Caco-2 (cell line): ENCODE measurements around the gene ABAT. TPM values are rescaled to one million over a fixed set of nuclear protein-coding genes. Genes with fewer than 3 reads are reported as not detected.

Experiments
- BruUV-seq: library from RNA; stranded (reverse); fragments of 400-500 nt; replicated peaks from 2 replicates; lab custom pipeline; 2021; lab: Mats Ljungman, UMichigan
- CTCF ChIA-PET: fragments of 300-600 bp; sonication (Branson Sonifier 250); formaldehyde crosslinking; loops from one replicate; lab custom pipeline; 2022; ENCODE audit warnings: antibody characterized with exemption; lab: Charles Lee
- POLR2A ChIA-PET: fragments of 300-600 bp; sonication (Branson Sonifier 250); formaldehyde crosslinking; loops from one replicate; lab custom pipeline; 2022; ENCODE audit warnings: antibody characterized with exemption; lab: Charles Lee
- DNase-seq, 2 experiments: peaks; one replicate each; pipeline versions ENCODE4 v3.0.0 to v3.0.0-alpha.2; 2020 to 2022
- H3K27me3 ChIP-seq: replicated peaks from 2 replicates; pipeline ENCODE4 v1.6.0; 2011; ENCODE audit warnings: low read length; ENCODE audit not compliant: control insufficient read depth, insufficient read depth
- H3K36me3 ChIP-seq: 2 replicates; pipeline ENCODE4 v1.5.1; 2011; ENCODE audit warnings: low read length; ENCODE audit not compliant: control insufficient read depth, insufficient read depth
- H3K4me1 ChIP-seq: fragments of 250-450 bp; sonication (Bioruptor Pico); 2 replicates; pipeline ENCODE4 v1.5.1; 2020; ENCODE audit warnings: mild to moderate bottlenecking
- H3K4me3 ChIP-seq: 2 replicates; pipeline ENCODE4 v1.5.1; 2011; ENCODE audit warnings: low read depth, mild to moderate bottlenecking, control low read depth, low read length
- H3K9me3 ChIP-seq: fragments of 250-450 bp; sonication (Bioruptor Pico); 2 replicates; pipeline ENCODE4 v1.5.1; 2020; ENCODE audit warnings: mild to moderate bottlenecking, moderate library complexity
- H3K27ac Mint-ChIP-seq: one replicate; pipeline ENCODE4 v1.8.0; 2022; ENCODE audit warnings: mixed read lengths; ENCODE audit not compliant: unreplicated experiment
- H3K27me3 Mint-ChIP-seq: one replicate; pipeline ENCODE4 v1.8.0; 2022; ENCODE audit warnings: mixed read lengths; ENCODE audit not compliant: insufficient read depth, unreplicated experiment
- H3K36me3 Mint-ChIP-seq: one replicate; pipeline ENCODE4 v1.8.0; 2022; ENCODE audit warnings: mild to moderate bottlenecking, mixed read lengths; ENCODE audit not compliant: insufficient read depth, unreplicated experiment
- H3K4me1 Mint-ChIP-seq: one replicate; pipeline ENCODE4 v1.8.0; 2022; ENCODE audit warnings: low read depth, mixed read lengths; ENCODE audit not compliant: unreplicated experiment
- H3K4me3 Mint-ChIP-seq: one replicate; pipeline ENCODE4 v1.8.0; 2022; ENCODE audit warnings: mild to moderate bottlenecking, moderate library complexity, mixed read lengths; ENCODE audit not compliant: unreplicated experiment
- H3K9me3 Mint-ChIP-seq: one replicate; pipeline ENCODE4 v1.8.0; 2022; ENCODE audit warnings: mixed read lengths; ENCODE audit not compliant: unreplicated experiment
- CTCF ChIP-seq, 2 experiments: fragments of 200-600 bp in 1 of 2; IDR thresholded peaks; 1 replicate in 1 of 2; 2 replicates in 1 of 2; pipeline versions ENCODE4 v1.5.1 to v1.8.0; 2011 to 2022; ENCODE audit warnings: antibody characterized with exemption in 1 of 2, control low read depth in 1 of 2, inconsistent platforms in 1 of 2, low read depth in 1 of 2, low read length in 1 of 2, mild to moderate bottlenecking in 1 of 2, moderate library complexity in 1 of 2; ENCODE audit not compliant: insufficient read depth in 1 of 2, severe bottlenecking in 1 of 2, unreplicated experiment in 1 of 2
- intact Hi-C: fragments of 100-400 bp; cut with micrococcal nuclease; formaldehyde crosslinking; loops from one replicate; pipeline ENCODE4 v1.10.0; 2022; ENCODE audit not compliant: unreplicated experiment
- total RNA-seq: library from RNA; stranded (reverse); gene quantifications from 2 replicates; pipeline ENCODE4 v1.2.3, GENCODE V29; 2022

ABAT gene
- total RNA-seq, 1 experiment from 2014 or later, result 34.9 TPM

- Histone ChIP-seq H3K9me3 (no peaks in the 10 kb centered on the region), H3K4me1 (no peaks in the 10 kb centered on the region; the same call in 1 of the 2 replicates), H3K4me3 (no peak overlapping the region), H3K27me3 (no peaks in the 10 kb centered on the region), H3K36me3 (0 out of 2 replicates have a peak, but pooled peaks cover 2% of the 10 kb centered on the region)
- DNase-seq, result no peak
- Mint-ChIP-seq H3K27ac (no peak overlapping the region), H3K36me3 (peaks cover 17% of the 10 kb centered on the region), H3K27me3 (no peaks in the 10 kb centered on the region), H3K9me3 (no peaks in the 10 kb centered on the region), H3K4me1 (peaks cover 7% of the 10 kb centered on the region), H3K4me3 (no peak overlapping the region)
- TF ChIP-seq CTCF (IDR thresholded peaks at IDR 0.05; ENCODE audit: insufficient read depth in 1 of 2, low read depth in 1 of 2, low read length in 1 of 2, severe bottlenecking in 1 of 2, unreplicated experiment in 1 of 2), result no peak
- CTCF ChIA-PET, result no interaction called here
- intact Hi-C loops, result loop anchor here (5.0 kb wide), 2 partner anchors 72 to 223 kb away; partner anchors contain the start of gene CARHSP1
- POLR2A ChIA-PET, result no interaction called here
- no TSS peak for BruUV-seq
Observed at GRCh38 chr16:8795091-8795490, 120.7 kb downstream of the ABAT start.

GRCh38 chr16:8795818-8796217 is 121.4 kb downstream of the ABAT start:
- ChIA-PET POLR2A (no interaction called here), CTCF (no interaction called here)
- H3K36me3 ChIP-seq, result 0 out of 2 replicates have a peak, but pooled peaks cover 2% of the 10 kb centered on the region
- Mint-ChIP-seq H3K36me3 (peaks cover 17% of the 10 kb centered on the region), H3K9me3 (no peaks in the 10 kb centered on the region), H3K27ac (no peak overlapping the region), H3K4me1 (peaks cover 7% of the 10 kb centered on the region), H3K27me3 (no peaks in the 10 kb centered on the region), H3K4me3 (no peak overlapping the region)
- intact Hi-C loops, result loop anchor here (2.0 to 5.0 kb wide), 4 partner anchors 43 to 224 kb away; partner anchors contain the start of gene CARHSP1
- no peak for DNase-seq
- no peaks in the 10 kb centered on the region for H3K9me3 ChIP-seq
- no peak overlapping the region for H3K4me3 ChIP-seq
- no TSS peak for BruUV-seq
- H3K4me1 ChIP-seq, result no peaks in the 10 kb centered on the region; the same call in 1 of the 2 replicates
- no peak for TF ChIP-seq CTCF (IDR thresholded peaks at IDR 0.05; ENCODE audit: insufficient read depth in 1 of 2, low read depth in 1 of 2, low read length in 1 of 2, severe bottlenecking in 1 of 2, unreplicated experiment in 1 of 2)
- H3K27me3 ChIP-seq, result no peaks in the 10 kb centered on the region

GRCh38 chr16:8796469-8797363 is 122.3 kb downstream of the ABAT start:
- no peaks in the 10 kb centered on the region; the same call in 1 of the 2 replicates for H3K4me1 ChIP-seq
- Mint-ChIP-seq H3K27ac (peak overlapping the region; percentile 94), H3K4me3 (peak overlapping the region; percentile 93), H3K9me3 (no peaks in the 10 kb centered on the region), H3K4me1 (peaks cover 7% of the 10 kb centered on the region), H3K27me3 (no peaks in the 10 kb centered on the region), H3K36me3 (peaks cover 19% of the 10 kb centered on the region)
- no peaks in the 10 kb centered on the region for H3K9me3 ChIP-seq
- BruUV-seq, result TSS peak; percentile 87
- DNase-seq, result no peak
- ChIA-PET POLR2A (interaction anchor here (1.6 kb wide), 1 partner anchor 72 kb away, joined by 9 read pairs; the partner anchor contains the start of gene CARHSP1), CTCF (interaction anchor here (0.7 to 1.2 kb wide), 2 partner anchors 83 to 212 kb away, joined by 3 to 4 read pairs; no protein-coding TSS in a partner anchor)
- intact Hi-C loops, result loop anchor here (2.0 to 5.0 kb wide), 4 partner anchors 44 to 224 kb away; partner anchors contain the start of gene CARHSP1
- peak overlapping the region; percentile 96 for H3K4me3 ChIP-seq
- H3K27me3 ChIP-seq, result no peaks in the 10 kb centered on the region
- TF ChIP-seq CTCF (IDR thresholded peaks at IDR 0.05; ENCODE audit: insufficient read depth in 1 of 2, low read depth in 1 of 2, low read length in 1 of 2, severe bottlenecking in 1 of 2, unreplicated experiment in 1 of 2), result peak in 1 of 2 experiments; percentile 10
- H3K36me3 ChIP-seq, result 0 out of 2 replicates have a peak, but pooled peaks cover 2% of the 10 kb centered on the region
